ENCODE results near the gene NEDD4L. TPM values are rescaled to one million over a fixed set of nuclear protein-coding genes. Genes with fewer than 3 reads are reported as not detected.

Gene NEDD4L
- total RNA-seq, 1 experiment from 2014 or later: 83.9 TPM

- no peak for DNase-seq (ENCODE audit: low read depth)
Observed at GRCh38 chr18:58114766-58115165, 70.7 kb downstream of the NEDD4L start.

DNA sequence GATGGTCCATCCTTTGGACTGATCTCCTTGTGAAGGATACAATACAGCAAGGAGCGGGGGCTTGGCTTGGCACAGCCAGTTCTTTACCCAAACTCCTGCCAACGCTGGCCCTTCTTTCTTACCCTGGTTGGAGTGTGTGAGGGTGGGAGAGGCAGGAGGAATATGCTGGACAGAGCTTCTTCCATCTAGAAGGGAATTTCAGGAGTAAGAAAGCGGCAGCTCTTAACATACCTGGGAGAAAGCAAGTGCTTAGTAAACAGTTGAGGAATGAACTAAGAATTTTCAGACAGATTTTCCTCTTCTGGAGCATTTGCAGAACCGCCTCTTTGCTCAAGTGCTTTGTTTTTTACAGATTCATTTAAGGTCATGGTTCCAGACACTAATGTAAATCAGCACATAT is 72.8 kb downstream of the NEDD4L start:
- DNase-seq (ENCODE audit: low read depth): no peak

DNA sequence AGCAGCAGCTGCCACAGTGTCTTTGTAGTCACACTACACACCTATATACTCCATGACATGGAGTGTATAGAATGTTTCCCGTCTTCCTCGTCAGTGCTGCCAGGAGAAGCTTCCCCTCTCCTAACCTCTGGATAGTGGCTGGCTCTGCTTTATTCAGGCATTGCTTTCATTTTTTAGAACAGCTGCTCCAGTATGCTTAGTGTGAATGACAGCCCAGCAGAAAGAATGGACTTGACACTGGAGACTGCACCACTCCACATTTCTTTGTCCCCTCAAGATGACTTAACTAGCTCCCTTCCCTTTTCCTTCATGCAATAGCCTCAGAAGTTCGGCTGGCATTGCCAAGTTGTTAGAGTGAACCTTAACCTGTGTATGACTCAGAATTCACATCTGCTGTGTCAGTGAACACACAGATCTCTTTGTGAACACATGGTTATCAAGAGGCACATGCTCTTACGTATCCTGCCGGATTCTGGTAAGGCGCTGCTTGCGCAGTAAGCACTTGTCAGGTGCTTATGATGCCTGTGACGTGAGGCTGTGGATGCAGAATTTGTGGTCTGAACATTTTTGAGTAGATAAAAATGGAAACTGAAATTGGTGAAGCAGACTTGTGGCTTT is 73.9 kb downstream of the NEDD4L start:
- peak; percentile 88 for DNase-seq (ENCODE audit: low read depth)

GRCh38 chr18:58118536-58118935 is 74.5 kb downstream of the NEDD4L start:
- DNase-seq (ENCODE audit: low read depth): no peak

GRCh38 chr18:58119819-58120218 is 75.8 kb downstream of the NEDD4L start:
- no peak for DNase-seq (ENCODE audit: low read depth)

GRCh38 chr18:58124475-58124874 is 80.4 kb downstream of the NEDD4L start:
- no peak for DNase-seq (ENCODE audit: low read depth)

GRCh38 chr18:58125183-58125582 is 81.2 kb downstream of the NEDD4L start:
- no peak for DNase-seq (ENCODE audit: low read depth)

DNA sequence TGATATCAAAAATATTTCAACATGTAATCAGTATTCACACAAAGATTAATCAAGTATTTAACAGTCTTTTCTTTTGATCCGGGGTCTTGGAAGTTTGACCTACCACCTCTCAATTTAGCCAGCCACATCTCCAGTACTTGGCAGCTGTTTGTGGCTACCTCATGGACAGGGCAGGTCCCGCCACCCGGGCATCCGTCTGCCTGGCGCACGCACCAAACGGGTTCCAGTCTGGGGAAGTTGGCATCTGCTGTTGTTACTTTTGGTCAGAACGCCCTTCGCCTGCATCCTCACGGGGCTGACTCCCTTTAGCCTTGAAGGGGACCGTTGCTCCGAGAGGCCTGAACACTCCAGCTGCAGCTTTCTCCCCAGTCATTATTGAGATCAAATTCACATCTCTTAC is 81.7 kb downstream of the NEDD4L start:
- no peak for DNase-seq (ENCODE audit: low read depth)

- DNase-seq (ENCODE audit: low read depth): no peak
Observed at GRCh38 chr18:58128381-58129374, 84.7 kb downstream of the NEDD4L start.

GRCh38 chr18:58132595-58133261 is 88.7 kb downstream of the NEDD4L start:
- DNase-seq (ENCODE audit: low read depth): no peak

GRCh38 chr18:58135183-58135641 is 91.2 kb downstream of the NEDD4L start:
- peak; percentile 70 for DNase-seq (ENCODE audit: low read depth)

DNA sequence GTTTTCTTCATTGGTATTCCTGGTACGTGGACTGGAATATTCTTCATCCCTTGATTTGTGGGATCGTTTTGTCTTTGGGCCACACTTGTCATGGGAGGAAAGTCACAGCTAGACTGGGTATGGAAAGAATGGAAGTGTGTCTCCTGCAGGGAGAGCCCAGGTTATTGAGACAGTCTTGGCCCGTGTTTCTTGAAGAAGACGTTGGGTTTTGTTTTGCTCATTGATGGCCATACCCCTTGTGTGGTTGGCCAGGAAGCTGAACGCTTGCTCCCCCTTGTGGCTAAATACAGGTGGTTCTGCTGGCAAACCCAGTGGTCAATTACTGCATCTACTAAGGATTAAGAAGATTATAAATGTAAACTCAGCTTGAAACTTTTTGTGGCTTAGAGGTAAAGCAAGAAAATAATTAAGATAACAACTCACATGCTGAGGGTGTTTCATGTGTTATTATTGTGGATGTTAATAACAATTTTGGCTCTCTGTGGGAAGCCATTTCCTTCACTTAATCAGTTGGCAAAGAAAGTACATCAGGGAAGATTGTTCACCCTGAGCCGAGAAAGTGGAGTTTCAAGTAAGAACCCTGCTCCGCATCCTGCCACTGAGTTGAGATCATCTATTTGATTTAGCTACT is 91.8 kb downstream of the NEDD4L start:
- peak; percentile 73 for DNase-seq (ENCODE audit: low read depth)

- DNase-seq (ENCODE audit: low read depth): no peak
Observed at GRCh38 chr18:58136879-58137278, 92.9 kb downstream of the NEDD4L start.

DNA sequence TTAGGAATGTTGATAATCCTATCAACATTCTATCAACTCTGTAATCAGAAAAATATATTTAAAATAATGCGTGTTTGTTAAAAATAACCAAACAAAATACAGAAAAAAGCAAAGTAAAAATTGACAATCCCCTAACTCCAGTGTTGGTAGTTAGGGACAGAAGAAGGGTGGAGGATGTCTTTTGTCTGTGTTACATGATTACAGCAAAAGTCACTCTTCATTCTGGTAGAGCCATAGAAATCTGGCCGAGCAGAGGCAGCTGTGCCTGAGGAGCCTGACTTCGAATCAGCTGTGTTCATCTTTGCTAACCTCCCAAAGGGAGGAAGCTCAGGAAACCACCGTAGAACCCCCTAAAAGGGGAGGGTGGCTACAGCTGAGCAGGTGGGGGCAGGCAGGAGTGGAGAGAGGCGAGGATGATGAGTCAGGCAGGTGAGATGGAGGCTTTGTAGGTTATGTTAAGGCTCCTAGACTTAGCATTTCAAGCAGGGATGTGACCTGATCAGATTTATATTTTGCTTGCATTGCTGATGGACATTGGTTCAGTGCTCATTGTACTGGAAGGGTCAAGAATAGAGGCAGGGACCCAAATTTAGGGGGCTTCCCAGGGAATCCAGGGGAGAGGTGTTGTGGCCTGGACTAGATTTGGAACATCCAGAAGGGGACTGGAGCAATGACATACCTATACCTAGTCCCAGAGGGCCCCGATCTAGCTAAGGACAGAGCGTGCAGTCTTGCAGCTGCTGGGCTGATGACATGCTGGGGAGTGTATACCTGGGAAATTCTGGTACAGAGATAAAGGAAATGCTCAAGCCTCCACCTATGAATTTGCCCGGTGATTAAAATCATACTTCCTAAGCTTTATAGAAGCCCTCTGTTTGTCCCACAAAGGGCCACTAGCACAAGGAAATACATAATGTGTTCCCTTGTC is 95.7 kb downstream of the NEDD4L start:
- DNase-seq (ENCODE audit: low read depth): no peak

DNA sequence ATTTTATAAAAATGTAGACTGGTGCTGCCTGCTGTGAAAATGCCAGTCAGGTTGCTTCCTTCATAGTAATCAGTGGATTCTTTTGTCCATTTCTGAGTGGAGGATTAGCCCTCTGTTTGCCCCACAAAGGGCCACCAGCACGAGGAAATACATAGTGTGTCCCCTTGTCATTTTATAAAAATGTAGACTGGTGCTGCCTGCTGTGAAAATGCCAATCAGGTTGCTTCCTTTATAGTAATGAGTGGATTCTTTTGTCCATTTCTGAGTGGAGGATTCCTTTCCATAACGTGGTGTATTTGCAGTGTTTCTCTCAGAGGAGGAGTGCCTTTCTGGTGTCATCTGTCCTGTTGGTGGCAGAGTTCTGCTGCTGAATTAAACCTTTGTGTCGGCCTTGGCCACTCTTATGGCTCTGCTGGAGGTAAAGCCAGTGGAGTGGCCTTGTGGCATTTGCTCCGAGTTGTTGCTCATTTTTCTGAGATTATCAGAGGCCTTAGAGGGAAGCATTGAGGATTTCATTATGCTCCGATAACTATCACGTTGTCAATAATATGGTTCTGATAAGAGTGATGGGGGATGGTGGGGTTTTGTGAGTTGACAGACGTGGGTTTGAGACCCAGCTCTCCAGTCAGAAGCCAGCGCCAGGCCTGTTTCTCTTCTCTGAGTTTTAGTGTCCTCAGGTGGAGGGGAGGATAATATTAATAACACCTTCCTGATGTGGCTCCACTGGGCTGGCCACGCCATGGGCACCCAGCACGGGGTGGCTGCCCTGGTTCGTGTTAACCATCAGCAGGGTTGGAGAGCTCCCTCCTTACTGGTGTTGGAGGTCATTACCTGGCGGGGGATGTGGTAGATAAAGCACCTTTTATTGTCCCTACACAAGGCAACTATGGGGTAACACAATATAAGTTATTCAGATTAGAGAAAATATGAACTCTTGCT is 96.6 kb downstream of the NEDD4L start:
- DNase-seq (ENCODE audit: low read depth): no peak

DNA sequence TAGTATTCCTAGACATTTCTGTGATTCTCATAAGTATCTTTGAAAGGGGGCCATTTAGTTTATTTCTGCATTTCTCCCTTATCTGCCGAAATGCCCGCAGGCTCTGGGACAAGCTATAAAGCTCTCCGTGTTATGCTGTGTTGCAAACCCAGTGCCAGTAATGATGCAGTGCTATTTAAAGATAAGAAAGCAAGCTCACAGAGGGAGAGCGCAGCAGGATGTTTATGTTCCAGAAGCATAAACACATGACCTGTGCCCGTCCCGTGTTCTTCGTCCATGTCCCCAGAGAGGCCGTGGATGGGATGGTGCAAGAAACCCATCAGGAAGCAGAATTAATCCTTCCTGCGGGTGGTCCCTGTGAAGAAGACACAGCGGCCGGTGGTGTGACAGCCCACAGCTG is 99.4 kb downstream of the NEDD4L start:
- DNase-seq (ENCODE audit: low read depth): no peak

- DNase-seq (ENCODE audit: low read depth): no peak
Observed at GRCh38 chr18:58144106-58144505, 100.1 kb downstream of the NEDD4L start.

DNA sequence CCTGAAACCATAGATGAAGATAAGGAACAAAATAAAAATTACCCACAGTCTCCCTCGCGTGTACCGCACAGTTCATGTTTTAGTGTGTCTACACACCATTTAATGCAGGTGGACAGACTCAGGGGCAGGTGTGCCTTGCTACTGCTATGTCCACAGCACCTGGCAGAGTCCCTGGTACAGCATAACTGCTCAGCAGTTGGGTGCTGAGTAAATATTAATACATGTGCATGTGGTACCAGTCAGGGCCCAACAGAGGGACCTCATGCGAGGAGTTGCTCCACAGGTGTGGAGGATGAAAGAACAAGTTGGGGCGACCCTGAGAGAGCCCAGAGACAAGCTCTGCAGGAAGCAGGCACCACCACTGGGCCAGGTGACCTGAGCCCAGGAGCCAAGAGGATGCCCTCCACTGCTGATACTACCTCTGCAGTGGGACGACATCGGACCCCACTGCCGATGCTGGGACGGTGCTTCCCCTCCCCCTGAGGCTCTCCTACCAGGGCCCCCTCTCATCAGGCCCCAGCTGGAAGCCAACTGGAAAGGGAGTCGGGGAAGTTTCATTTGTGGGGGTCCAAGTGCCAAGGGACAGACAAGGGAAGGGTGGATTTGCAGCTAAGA is 100.8 kb downstream of the NEDD4L start:
- no peak for DNase-seq (ENCODE audit: low read depth)

GRCh38 chr18:58146099-58146498 is 102.1 kb downstream of the NEDD4L start:
- no peak for DNase-seq (ENCODE audit: low read depth)

All from HT1080 (cell line).